GM21526 (cell line): ENCODE measurements around the gene PCNX4.
"Not testable (repeated sequence)": the region's sequence is repeated elsewhere in the genome, so short reads cannot be mapped to it uniquely, and the experiment has no call there.

Source experiments
- ATAC-seq: cut with Tn5 transposase; IDR thresholded peaks from one replicate; pipeline ENCODE4 v1.9.1; 2021; ENCODE audit warnings: moderate library complexity; ENCODE audit not compliant: unreplicated experiment, low FRiP score

The PCNX4 gene

GRCh38 chr14:60099855-60100254 lies 8.1 kb downstream of the PCNX4 start:
- not testable (repeated sequence) for ATAC-seq

- no peak for ATAC-seq
Observed at GRCh38 chr14:60101786-60102185, 10.1 kb downstream of the PCNX4 start.

- no peak for ATAC-seq
Observed at GRCh38 chr14:60102389-60102788, 10.7 kb downstream of the PCNX4 start.

GRCh38 chr14:60106339-60106738 lies 14.6 kb downstream of the PCNX4 start:
- no peak for ATAC-seq

- no peak for ATAC-seq
Observed at GRCh38 chr14:60107477-60107876, 15.8 kb downstream of the PCNX4 start.

GRCh38 chr14:60111732-60112131 lies 20.0 kb downstream of the PCNX4 start:
- ATAC-seq, result no peak

- no peak for ATAC-seq
Observed at GRCh38 chr14:60114881-60115280, 23.2 kb downstream of the PCNX4 start.

GRCh38 chr14:60116181-60116580 lies 24.5 kb downstream of the PCNX4 start:
- ATAC-seq, result no peak

- ATAC-seq, result no peak
Observed at GRCh38 chr14:60125918-60126317, 34.2 kb downstream of the PCNX4 start.

- ATAC-seq, result no peak
Observed at GRCh38 chr14:60133487-60133886, 41.8 kb downstream of the PCNX4 start.

GRCh38 chr14:60134702-60135101 lies 43.0 kb downstream of the PCNX4 start:
- ATAC-seq, result no peak

GRCh38 chr14:60151715-60152114 lies 60.0 kb downstream of the PCNX4 start:
- peak; percentile 72 for ATAC-seq

- ATAC-seq, result no peak
Observed at GRCh38 chr14:60153991-60154390, 62.3 kb downstream of the PCNX4 start.

GRCh38 chr14:60154671-60155070 lies 62.9 kb downstream of the PCNX4 start:
- ATAC-seq, result no peak

- ATAC-seq, result no peak
Observed at GRCh38 chr14:60160422-60160821, 68.7 kb downstream of the PCNX4 start.

- no peak for ATAC-seq
Observed at GRCh38 chr14:60161196-60162107, 69.7 kb downstream of the PCNX4 start.

- ATAC-seq, result no peak
Observed at GRCh38 chr14:60163693-60164092, 72.0 kb downstream of the PCNX4 start.

- peak; percentile 16 for ATAC-seq
Observed at GRCh38 chr14:60164404-60164711, 72.6 kb downstream of the PCNX4 start.

- peak; percentile 85 for ATAC-seq
Observed at GRCh38 chr14:60164712-60165546, 73.2 kb downstream of the PCNX4 start, which contains the start of gene DHRS7. Gene DHRS7, minus strand, starts transcription at chr14:60165398. Its CDS starts 89 bp downstream, at chr14:60165309.

- ATAC-seq, result peak; percentile 4
Observed at GRCh38 chr14:60165547-60165876, 73.8 kb downstream of the PCNX4 start.

- ATAC-seq, result no peak
Observed at GRCh38 chr14:60166142-60166541, 74.4 kb downstream of the PCNX4 start.

GRCh38 chr14:60169722-60170121 lies 78.0 kb downstream of the PCNX4 start:
- no peak for ATAC-seq
